A549 (cell line): ENCODE data around the gene PIK3C3. TPM values are rescaled to one million over a fixed set of nuclear protein-coding genes. Genes with fewer than 3 reads are reported as not detected.

Experiments
- ATAC-seq, 2 experiments: fragments of 200-7000 bp in 1 of 2; fragments of >200 bp in 1 of 2; cut with Nextera tagmentation in 1 of 2; cut with Tn5 transposase in 1 of 2; 3 replicates each; pipeline versions ENCODE4 v1.8.0 to v1.9.1; 2018 to 2020; ENCODE audit warnings: mild to moderate bottlenecking in 1 of 2, moderate library complexity in 1 of 2
- CTCF ChIA-PET: fragments of 300-600 bp; sonication (Branson Sonifier 250); formaldehyde crosslinking; extraction: SDS; loops from one replicate; lab custom pipeline; 2021; ENCODE audit warnings: antibody characterized with exemption, inconsistent platforms; lab: Yijun Ruan, JAX
- POLR2A ChIA-PET: fragments of 350-600 bp; formaldehyde crosslinking; extraction: SDS; loops from one replicate; lab custom pipeline; 2021; ENCODE audit warnings: antibody characterized with exemption, inconsistent platforms; lab: Yijun Ruan, JAX
- DNase-seq, 2 experiments: peaks; one replicate each; pipeline versions ENCODE4 v3.0.0 to v3.0.0-alpha.2; 2011 to 2016; ENCODE audit warnings: low read depth in 1 of 2, low spot score in 1 of 2
- FAIRE-seq: peaks from 2 replicates; lab custom pipeline; 2011; peaks lifted over from hg19 to GRCh38; lab: Jason Lieb, UNC
- H3K27ac ChIP-seq, 2 experiments: fragments of >200 bp; sonication (Bioruptor Twin); formaldehyde crosslinking; 3 replicates each; pipeline ENCODE4 v1.5.1; 2016 to 2017
- H3K4me1 ChIP-seq: fragments of >200 bp; sonication (Bioruptor Twin); formaldehyde crosslinking; 3 replicates; pipeline ENCODE4 v1.6.1; 2016
- H3K4me2 ChIP-seq: fragments of >200 bp; sonication (Bioruptor Twin); formaldehyde crosslinking; 3 replicates; pipeline ENCODE4 v1.6.1; 2016
- H3K4me3 ChIP-seq: fragments of >200 bp; sonication (Bioruptor Twin); formaldehyde crosslinking; 3 replicates; pipeline ENCODE4 v1.5.1; 2016
- H3K9me3 ChIP-seq: fragments of >200 bp; sonication (Bioruptor Twin); formaldehyde crosslinking; 3 replicates; pipeline ENCODE4 v1.6.1; 2016
- CBX2 ChIP-seq: fragments of 200-600 bp; sonication (generic); IDR thresholded peaks from 2 replicates; pipeline ENCODE4 v1.6.1; 2016; ENCODE audit warnings: low read depth, mild to moderate bottlenecking, borderline replicate concordance
- CTCF ChIP-seq: fragments of >200 bp; sonication (Bioruptor Twin); formaldehyde crosslinking; IDR thresholded peaks from 3 replicates; pipeline ENCODE4 v1.5.1; 2016
- EHF ChIP-seq: fragments of 250-450 bp; sonication (Bioruptor Pico); IDR thresholded peaks from 2 replicates; pipeline ENCODE4 v1.5.0; 2020; ENCODE audit warnings: mild to moderate bottlenecking
- FOXS1 ChIP-seq: fragments of 250-450 bp; sonication (Bioruptor Pico); IDR thresholded peaks from 2 replicates; pipeline ENCODE4 v1.5.0; 2020; ENCODE audit warnings: mild to moderate bottlenecking, moderate library complexity
- GATA3 ChIP-seq: IDR thresholded peaks from 2 replicates; pipeline ENCODE4 v1.6.1; 2012; ENCODE audit warnings: borderline replicate concordance
- HOXB5 ChIP-seq: fragments of 250-450 bp; sonication (Bioruptor Pico); IDR thresholded peaks from 2 replicates; pipeline ENCODE4 v1.5.0; 2020; ENCODE audit warnings: mild to moderate bottlenecking, moderate library complexity
- JUNB ChIP-seq: fragments of >200 bp; sonication (Bioruptor Twin); formaldehyde crosslinking; IDR thresholded peaks from 2 replicates; pipeline ENCODE4 v1.6.1; 2016
- MAFK ChIP-seq: fragments of 450-650 bp; IDR thresholded peaks from 2 replicates; pipeline ENCODE4 v1.6.1; 2014; ENCODE audit not compliant: partially characterized antibody
- NFE2L2 ChIP-seq: fragments of 150-350 bp; conservative IDR thresholded peaks from 2 replicates; pipeline ENCODE4 v1.6.1; 2014; ENCODE audit warnings: low read length
- POLR2A ChIP-seq: IDR thresholded peaks from 2 replicates; pipeline ENCODE4 v1.6.1; 2012; ENCODE audit warnings: mild to moderate bottlenecking, low read length
- RAD21 ChIP-seq, 2 experiments: fragments of >200 bp in 1 of 2; sonication (Bioruptor Twin) in 1 of 2; formaldehyde crosslinking in 1 of 2; IDR thresholded peaks in 1 of 2; conservative IDR thresholded peaks in 1 of 2; 2 replicates in 1 of 2; 3 replicates in 1 of 2; pipeline ENCODE4 v1.6.1; 2012 to 2018; ENCODE audit warnings: inconsistent platforms in 1 of 2
- SMC3 ChIP-seq: fragments of >200 bp; sonication (Bioruptor Twin); formaldehyde crosslinking; IDR thresholded peaks from 3 replicates; pipeline ENCODE4 v1.6.1; 2018; ENCODE audit warnings: inconsistent platforms
- SREBF2 ChIP-seq: fragments of 450-650 bp; IDR thresholded peaks from 2 replicates; pipeline ENCODE4 v1.6.1; 2014; ENCODE audit warnings: mild to moderate bottlenecking, moderate library complexity
- TP53 ChIP-seq: fragments of 250-450 bp; sonication (Bioruptor Pico); IDR thresholded peaks from 2 replicates; pipeline ENCODE4 v1.5.0; 2021; ENCODE audit warnings: mild to moderate bottlenecking, moderate library complexity
- WGBS: methylation state at CpG from one replicate; pipeline ENCODE4 v1.1.6; 2017; ENCODE audit errors: missing lambda C conversion rate; 5-methylcytosine and 5-hydroxymethylcytosine counted together
- polyA plus RNA-seq, 4 experiments: library from polyadenylated mRNA; depleted of rRNA in 3 of 4; stranded (reverse); fragments of >200 nt; fragmentation: RNase III in 1 of 4; extraction: RNeasy Plus Mini Kit Qiagen cat#74134 plus additional on column Dnase treatment in 1 of 4; gene quantifications; 2 replicates in 3 of 4; 3 replicates in 1 of 4; pipeline ENCODE4 v1.2.3, GENCODE V29; 2011 to 2017

PIK3C3 gene
- polyA plus RNA-seq, 2 of the 4 experiments (the other 2 are of a cell fraction), result 18.6 to 36.0 TPM

GRCh38 chr18:42052122-42052708 lies 97.2 kb downstream of the PIK3C3 start:
- DNase-seq, result no peak
- POLR2A ChIA-PET, result no interaction called here
- ATAC-seq, result no peak
- 51% methylated on average over 3 of the region's 3 CpGs for WGBS
- FAIRE-seq, result no peak
- no peaks in the 10 kb centered on the region for H3K9me3 ChIP-seq
- TF ChIP-seq EHF (CRISPR knock-in tag), result no peak
- TF ChIP-seq CTCF, result peak; percentile 43
- no peak overlapping the region for H3K27ac ChIP-seq
- peaks cover 18% of the 10 kb centered on the region for H3K4me1 ChIP-seq
- no peak overlapping the region for H3K4me3 ChIP-seq
- no peak overlapping the region for H3K4me2 ChIP-seq
- CTCF ChIA-PET, result interaction anchor here (1.3 to 2.4 kb wide), 5 partner anchors 17 to 62 kb away, joined by 3 to 11 read pairs (median 8); no protein-coding TSS in a partner anchor

GRCh38 chr18:42053188-42053781 lies 98.3 kb downstream of the PIK3C3 start:
- POLR2A ChIA-PET, result no interaction called here
- CTCF ChIA-PET, result interaction anchor here (0.6 to 2.4 kb wide), 14 partner anchors 8 to 1542 kb away, joined by 3 to 11 read pairs (median 4); no protein-coding TSS in a partner anchor
- WGBS, result 3% methylated on average over 5 of the region's 5 CpGs

GRCh38 chr18:42064109-42064508 lies 109.1 kb downstream of the PIK3C3 start:
- FAIRE-seq, result no peak
- H3K4me2 ChIP-seq, result no peak overlapping the region
- H3K4me3 ChIP-seq, result no peak overlapping the region
- no peak overlapping the region for H3K27ac ChIP-seq
- no peaks in the 10 kb centered on the region for H3K9me3 ChIP-seq
- no peak for DNase-seq
- CTCF ChIA-PET, result no interaction called here
- TF ChIP-seq HOXB5 (CRISPR knock-in tag) (no peak), GATA3 (no peak), FOXS1 (CRISPR knock-in tag) (no peak), TP53 (CRISPR knock-in tag) (no peak), MAFK (no peak), CBX2 (no peak), EHF (CRISPR knock-in tag) (no peak), SMC3 (no peak), POLR2A (no peak)
- POLR2A ChIA-PET, result no interaction called here
- no peak for ATAC-seq
- no peaks in the 10 kb centered on the region for H3K4me1 ChIP-seq

More at GRCh38 chr18:42053188-42053781, 98.3 kb downstream of the PIK3C3 start:
- no peak for FAIRE-seq
- TF ChIP-seq CTCF, result peak; percentile 77
- TF ChIP-seq RAD21 (conservative IDR thresholded peaks at IDR 0.05 in 1 of 2, IDR thresholded peaks at IDR 0.05 in 1 of 2), result peak; percentile 52 to 56
- no peak for TF ChIP-seq NFE2L2
- TF ChIP-seq SMC3, result no peak
- TF ChIP-seq SREBF2, result no peak
- TF ChIP-seq, all 56 proteins: peak for 2
- DNase-seq, result peak in 1 of 2 experiments; percentile 33
- no peak overlapping the region for H3K27ac ChIP-seq
- peaks cover 8% of the 10 kb centered on the region; the same call in 2 of the 3 replicates for H3K4me1 ChIP-seq
- no peaks in the 10 kb centered on the region for H3K9me3 ChIP-seq
- no peak overlapping the region for H3K4me3 ChIP-seq
- ATAC-seq, result peak; percentile 73 to 75; a peak in 5 of 6 replicates
- peak overlapping the region; percentile 34; the same call in 2 of the 3 replicates for H3K4me2 ChIP-seq

- no peak for TF ChIP-seq JUNB
- no peak for FAIRE-seq
- no peak overlapping the region for H3K27ac ChIP-seq
- ChIA-PET CTCF (no interaction called here), POLR2A (no interaction called here)
- ATAC-seq, result no peak
- 77% methylated on average over 4 of the region's 4 CpGs for WGBS
- H3K4me3 ChIP-seq, result no peak overlapping the region
- H3K4me1 ChIP-seq, result no peaks in the 10 kb centered on the region
- H3K4me2 ChIP-seq, result no peak overlapping the region
- no peaks in the 10 kb centered on the region for H3K9me3 ChIP-seq
- no peak for DNase-seq
Measured at GRCh38 chr18:42067518-42067917, 112.5 kb downstream of the PIK3C3 start.
